HepG2 (cell line): ENCODE data around the gene DCHS2. TPM values are rescaled to one million over a fixed set of nuclear protein-coding genes. Genes with fewer than 3 reads are reported as not detected.

ENCODE experiments used
- ATAC-seq: fragments of 200-7000 bp; cut with Tn5 transposase; 3 replicates; pipeline ENCODE4 v1.9.1; 2020; ENCODE audit warnings: mild to moderate bottlenecking, moderate library complexity
- BruUV-seq: library from RNA; stranded (reverse); fragments of 400-500 nt; replicated peaks from 2 replicates; lab custom pipeline; 2021; lab: Mats Ljungman, UMichigan
- CTCF ChIA-PET: fragments of 300-600 bp; formaldehyde crosslinking; extraction: SDS; loops from one replicate; lab custom pipeline; 2021; ENCODE audit warnings: low total read pairs, inconsistent platforms, low intra/inter-chr PET ratio; lab: Yijun Ruan, JAX
- POLR2A ChIA-PET: fragments of 350-600 bp; sonication (Branson Sonifier 250); formaldehyde crosslinking; loops from one replicate; lab custom pipeline; 2020; ENCODE audit warnings: antibody characterized with exemption, inconsistent platforms; lab: Yijun Ruan, JAX
- DNase-seq: peaks from one replicate; pipeline ENCODE4 v3.0.0-alpha.2; 2015; ENCODE audit warnings: low spot score
- FAIRE-seq: peaks from 3 replicates; lab custom pipeline; 2011; peaks lifted over from hg19 to GRCh38; lab: Jason Lieb, UNC
- H2AFZ ChIP-seq: one replicate; pipeline ENCODE4 v1.6.1; 2011; ENCODE audit warnings: low read length, inconsistent platforms
- H3K27ac ChIP-seq: fragments of 300-600 bp; 3 replicates; pipeline ENCODE4 v1.8.0; 2011; ENCODE audit warnings: mixed run types, mild to moderate bottlenecking, mixed read lengths, low read length, inconsistent platforms; ENCODE audit not compliant: insufficient read depth; ENCODE audit errors: extremely low read length
- H3K27me3 ChIP-seq, 2 experiments: fragments of 200-600 bp in 1 of 2; 2 replicates in 1 of 2; 3 replicates in 1 of 2; pipeline versions ENCODE4 v1.6.0 to v1.8.0; 2011; ENCODE audit warnings: low read length in 2 of 2, mild to moderate bottlenecking in 2 of 2, moderate library complexity in 2 of 2, inconsistent platforms in 1 of 2; ENCODE audit not compliant: insufficient read depth in 2 of 2, control insufficient read depth in 1 of 2
- H3K36me3 ChIP-seq, 2 experiments: fragments of 200-600 bp in 1 of 2; replicated peaks in 1 of 2; 2 replicates in 1 of 2; 3 replicates in 1 of 2; pipeline versions ENCODE4 v1.5.1 to v1.8.0; 2011; ENCODE audit warnings: low read length in 2 of 2, inconsistent platforms in 1 of 2; ENCODE audit not compliant: insufficient read depth in 2 of 2, control insufficient read depth in 1 of 2
- H3K4me1 ChIP-seq: 2 replicates; pipeline ENCODE4 v1.5.1; 2012; ENCODE audit warnings: low read length, inconsistent platforms; ENCODE audit not compliant: insufficient read depth
- H3K4me2 ChIP-seq: 2 replicates; pipeline ENCODE4 v1.6.0; 2011; ENCODE audit warnings: low read depth, low read length, inconsistent platforms
- H3K4me3 ChIP-seq, 3 experiments: fragments of 200-600 bp in 1 of 3; sonication (generic), shearing (Covaris generic) in 1 of 3; replicated peaks in 1 of 3; 2 replicates each; pipeline ENCODE4 v1.5.1; 2011 to 2016; ENCODE audit warnings: low read length in 3 of 3, inconsistent platforms in 2 of 3, low read depth in 2 of 3, mild to moderate bottlenecking in 2 of 3, control low read depth in 1 of 3, mixed read lengths in 1 of 3; ENCODE audit not compliant: insufficient read depth in 1 of 3
- H3K79me2 ChIP-seq: one replicate; pipeline ENCODE4 v1.6.1; 2011; ENCODE audit warnings: low read length, inconsistent platforms; ENCODE audit not compliant: insufficient read depth
- H3K9ac ChIP-seq: 2 replicates; pipeline ENCODE4 v1.6.0; 2011; ENCODE audit warnings: mild to moderate bottlenecking, low read depth, low read length, inconsistent platforms; ENCODE audit not compliant: insufficient read depth
- H3K9me3 ChIP-seq: 2 replicates; pipeline ENCODE4 v1.5.1; 2012; ENCODE audit warnings: mild to moderate bottlenecking, low read length
- H4K20me1 ChIP-seq: 2 replicates; pipeline ENCODE4 v1.6.0; 2011; ENCODE audit warnings: inconsistent platforms, mild to moderate bottlenecking, low read length, moderate library complexity; ENCODE audit not compliant: insufficient read depth
- CREB1 ChIP-seq, 2 experiments: fragments of 450-650 bp in 1 of 2; IDR thresholded peaks; 2 replicates each; pipeline ENCODE4 v1.6.1; 2016 to 2017; ENCODE audit warnings: control low read depth in 1 of 2, mild to moderate bottlenecking in 1 of 2, missing compliant biosample characterization in 1 of 2, missing genetic modification characterization in 1 of 2
- GTF3A ChIP-seq: sonication (generic); formaldehyde crosslinking; conservative IDR thresholded peaks from 2 replicates; pipeline ENCODE4 v1.4.0; 2020; ENCODE audit warnings: mild to moderate bottlenecking, missing genetic modification reagents
- REPIN1 ChIP-seq: sonication (generic); formaldehyde crosslinking; IDR thresholded peaks from 2 replicates; pipeline ENCODE4 v1.8.0; 2022; ENCODE audit warnings: missing genetic modification reagents, low read depth, mild to moderate bottlenecking, borderline replicate concordance
- ZFP36 ChIP-seq: fragments of 150-350 bp; IDR thresholded peaks from 2 replicates; pipeline ENCODE4 v1.6.1; 2018; ENCODE audit warnings: borderline replicate concordance, low read length, low read depth; ENCODE audit not compliant: partially characterized antibody
- ZFP36L1 ChIP-seq: sonication (generic); formaldehyde crosslinking; IDR thresholded peaks from 2 replicates; pipeline ENCODE4 v1.8.0; 2022; ENCODE audit warnings: mild to moderate bottlenecking, missing genetic modification reagents, moderate library complexity
- ZNF136 ChIP-seq: sonication (generic); formaldehyde crosslinking; IDR thresholded peaks from 2 replicates; pipeline ENCODE4 v1.8.1; 2022; ENCODE audit warnings: low read depth, mild to moderate bottlenecking, moderate library complexity, missing genetic modification reagents
- ZNF292 ChIP-seq: sonication (generic); formaldehyde crosslinking; IDR thresholded peaks from 2 replicates; pipeline ENCODE4 v1.8.1; 2022; ENCODE audit warnings: mild to moderate bottlenecking, low read depth, missing genetic modification reagents, borderline replicate concordance
- ZNF644 ChIP-seq: IDR thresholded peaks from 2 replicates; pipeline ENCODE4 v1.6.1; 2016; ENCODE audit warnings: low read depth
- in situ Hi-C: cut with HindIII; loops from 2 replicates; pipeline ENCODE4 v1.10.0; 2017; ENCODE audit warnings: low pct_unique_long_range_greater_than_20kb; ENCODE audit not compliant: extremely low pct_ligation_motif_present
- intact Hi-C: fragments of 100-400 bp; cut with micrococcal nuclease; formaldehyde crosslinking; loops from one replicate; pipeline ENCODE4 v1.10.0; 2022; ENCODE audit not compliant: unreplicated experiment
- polyA plus RNA-seq, 8 experiments: library from polyadenylated mRNA; depleted of rRNA in 3 of 8; stranded (reverse) in 7 of 8; unstranded in 1 of 8; fragments of >200 nt; fragmentation: Illumina TruSeq in 4 of 8; extraction: Trizol in 4 of 8; gene quantifications; 2 replicates each; pipeline versions ENCODE4 v1.2.1 to v1.2.3, GENCODE V29; 2011 to 2016; ENCODE audit warnings: low read depth in 4 of 8, missing spikeins in 1 of 8, mixed read lengths in 1 of 8; ENCODE audit not compliant: insufficient read depth in 1 of 8
- total RNA-seq, 5 experiments: library from RNA; depleted of rRNA; stranded (reverse); fragments of >200 nt; fragmentation: Illumina TruSeq; extraction: Trizol; gene quantifications; 2 replicates each; pipeline ENCODE4 v1.2.3, GENCODE V29; 2016; ENCODE audit warnings: low read depth in 1 of 5
- TF ChIP-seq, protein P1 (sequence below): sonication (generic); formaldehyde crosslinking; IDR thresholded peaks from 2 replicates; pipeline ENCODE4 v1.4.0; 2020; ENCODE audit warnings: missing genetic modification reagents, borderline replicate concordance
- TF ChIP-seq, protein P2 (sequence below): sonication (generic); formaldehyde crosslinking; IDR thresholded peaks from 2 replicates; pipeline ENCODE4 v1.4.0; 2020; ENCODE audit warnings: mild to moderate bottlenecking, low read depth, missing genetic modification reagents
- TF ChIP-seq, protein P3 (sequence below): sonication (generic); formaldehyde crosslinking; IDR thresholded peaks from 2 replicates; pipeline ENCODE4 v1.5.0; 2020; ENCODE audit warnings: mild to moderate bottlenecking, missing genetic modification reagents, borderline replicate concordance
- TF ChIP-seq, protein P4 (sequence below): sonication (generic); formaldehyde crosslinking; IDR thresholded peaks from 2 replicates; pipeline ENCODE4 v1.5.0; 2020; ENCODE audit warnings: missing genetic modification reagents
- TF ChIP-seq, protein P5 (sequence below): sonication (generic); formaldehyde crosslinking; IDR thresholded peaks from 2 replicates; pipeline ENCODE4 v1.9.0; 2022; ENCODE audit warnings: low read depth, missing genetic modification reagents

Gene DCHS2
- total and polyA plus RNA-seq, 2 of the 13 experiments (the other 11 are each of a cell fraction or from before 2014, with no cell fraction given): 0.03 TPM; not detected in 1

DNA sequence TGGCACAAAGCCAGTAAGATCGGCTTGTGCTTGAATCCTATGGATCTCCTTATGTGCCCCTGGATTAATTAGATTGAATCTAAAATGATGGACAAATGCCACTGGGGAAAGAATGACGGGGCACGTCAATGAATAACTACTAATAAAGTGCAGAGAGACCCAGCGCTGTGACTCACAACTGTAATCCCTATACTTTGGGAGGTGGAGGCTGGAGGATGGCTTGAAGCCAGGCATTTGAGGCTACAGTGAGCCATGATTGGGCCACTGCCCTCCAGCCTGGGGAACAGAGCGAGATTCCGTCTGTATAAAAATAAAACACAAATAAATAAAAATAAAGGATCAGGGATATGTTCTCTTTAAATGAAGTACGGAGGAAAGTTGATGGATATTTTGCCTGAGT is 179.4 kb downstream of the DCHS2 start (continued):
- TF ChIP-seq, protein P1, sequence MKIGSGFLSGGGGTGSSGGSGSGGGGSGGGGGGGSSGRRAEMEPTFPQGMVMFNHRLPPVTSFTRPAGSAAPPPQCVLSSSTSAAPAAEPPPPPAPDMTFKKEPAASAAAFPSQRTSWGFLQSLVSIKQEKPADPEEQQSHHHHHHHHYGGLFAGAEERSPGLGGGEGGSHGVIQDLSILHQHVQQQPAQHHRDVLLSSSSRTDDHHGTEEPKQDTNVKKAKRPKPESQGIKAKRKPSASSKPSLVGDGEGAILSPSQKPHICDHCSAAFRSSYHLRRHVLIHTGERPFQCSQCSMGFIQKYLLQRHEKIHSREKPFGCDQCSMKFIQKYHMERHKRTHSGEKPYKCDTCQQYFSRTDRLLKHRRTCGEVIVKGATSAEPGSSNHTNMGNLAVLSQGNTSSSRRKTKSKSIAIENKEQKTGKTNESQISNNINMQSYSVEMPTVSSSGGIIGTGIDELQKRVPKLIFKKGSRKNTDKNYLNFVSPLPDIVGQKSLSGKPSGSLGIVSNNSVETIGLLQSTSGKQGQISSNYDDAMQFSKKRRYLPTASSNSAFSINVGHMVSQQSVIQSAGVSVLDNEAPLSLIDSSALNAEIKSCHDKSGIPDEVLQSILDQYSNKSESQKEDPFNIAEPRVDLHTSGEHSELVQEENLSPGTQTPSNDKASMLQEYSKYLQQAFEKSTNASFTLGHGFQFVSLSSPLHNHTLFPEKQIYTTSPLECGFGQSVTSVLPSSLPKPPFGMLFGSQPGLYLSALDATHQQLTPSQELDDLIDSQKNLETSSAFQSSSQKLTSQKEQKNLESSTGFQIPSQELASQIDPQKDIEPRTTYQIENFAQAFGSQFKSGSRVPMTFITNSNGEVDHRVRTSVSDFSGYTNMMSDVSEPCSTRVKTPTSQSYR (CRISPR knock-in tag): no peak
- TF ChIP-seq ZFP36 (no peak), ZNF292 (CRISPR knock-in tag) (no peak), ZFP36L1 (CRISPR knock-in tag) (no peak), ZNF136 (no peak), REPIN1 (CRISPR knock-in tag) (no peak), GTF3A (CRISPR knock-in tag) (no peak)
- TF ChIP-seq, protein P2, sequence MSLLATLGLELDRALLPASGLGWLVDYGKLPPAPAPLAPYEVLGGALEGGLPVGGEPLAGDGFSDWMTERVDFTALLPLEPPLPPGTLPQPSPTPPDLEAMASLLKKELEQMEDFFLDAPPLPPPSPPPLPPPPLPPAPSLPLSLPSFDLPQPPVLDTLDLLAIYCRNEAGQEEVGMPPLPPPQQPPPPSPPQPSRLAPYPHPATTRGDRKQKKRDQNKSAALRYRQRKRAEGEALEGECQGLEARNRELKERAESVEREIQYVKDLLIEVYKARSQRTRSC (CRISPR knock-in tag): no peak

DNA sequence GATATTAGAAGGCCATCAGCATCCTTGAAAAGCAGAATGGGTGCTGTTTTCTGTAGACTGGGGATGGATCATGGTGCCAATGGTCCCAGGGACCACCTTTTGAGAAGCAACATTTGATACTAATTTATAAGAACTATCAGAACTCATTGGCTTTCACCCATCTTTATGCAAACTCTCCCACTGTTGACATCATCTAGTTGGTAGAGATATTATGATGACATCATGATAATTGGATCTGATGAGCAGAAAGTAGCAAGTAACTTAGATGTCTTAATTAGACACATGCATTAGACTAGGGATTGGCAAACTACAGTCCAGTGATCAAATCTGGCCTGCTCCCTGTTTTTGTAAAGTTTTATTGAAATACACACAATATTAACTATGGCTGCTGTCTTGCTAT is 181.0 kb downstream of the DCHS2 start:
- Histone ChIP-seq H3K27ac (no peak overlapping the region), H3K36me3 (no peaks in the 10 kb centered on the region), H2AFZ (no peak overlapping the region), H3K79me2 (no peaks in the 10 kb centered on the region), H3K4me3 (no peak overlapping the region), H3K4me1 (no peaks in the 10 kb centered on the region), H4K20me1 (no peaks in the 10 kb centered on the region), H3K9ac (no peak overlapping the region), H3K27me3 (no peaks in the 10 kb centered on the region), H3K9me3 (no peaks in the 10 kb centered on the region), H3K4me2 (no peak overlapping the region)
- ATAC-seq (no peak), DNase-seq (no peak), FAIRE-seq (no peak)
- BruUV-seq: no TSS peak
- in situ Hi-C loops (no loop called here), intact Hi-C loops (loop anchor here (10.0 kb wide), 1 partner anchor 526 kb away; the partner anchor contains the start of gene SFRP2)
- CTCF ChIA-PET: no interaction called here
- POLR2A ChIA-PET: no interaction called here
- TF ChIP-seq ZNF644: no peak
- peak; percentile 44; the same call in 1 of the 2 replicates for TF ChIP-seq CREB1 (IDR thresholded peaks at IDR 0.05)
- no peak for TF ChIP-seq CREB1 (CRISPR knock-in tag; IDR thresholded peaks at IDR 0.05)
- TF ChIP-seq, protein P3, sequence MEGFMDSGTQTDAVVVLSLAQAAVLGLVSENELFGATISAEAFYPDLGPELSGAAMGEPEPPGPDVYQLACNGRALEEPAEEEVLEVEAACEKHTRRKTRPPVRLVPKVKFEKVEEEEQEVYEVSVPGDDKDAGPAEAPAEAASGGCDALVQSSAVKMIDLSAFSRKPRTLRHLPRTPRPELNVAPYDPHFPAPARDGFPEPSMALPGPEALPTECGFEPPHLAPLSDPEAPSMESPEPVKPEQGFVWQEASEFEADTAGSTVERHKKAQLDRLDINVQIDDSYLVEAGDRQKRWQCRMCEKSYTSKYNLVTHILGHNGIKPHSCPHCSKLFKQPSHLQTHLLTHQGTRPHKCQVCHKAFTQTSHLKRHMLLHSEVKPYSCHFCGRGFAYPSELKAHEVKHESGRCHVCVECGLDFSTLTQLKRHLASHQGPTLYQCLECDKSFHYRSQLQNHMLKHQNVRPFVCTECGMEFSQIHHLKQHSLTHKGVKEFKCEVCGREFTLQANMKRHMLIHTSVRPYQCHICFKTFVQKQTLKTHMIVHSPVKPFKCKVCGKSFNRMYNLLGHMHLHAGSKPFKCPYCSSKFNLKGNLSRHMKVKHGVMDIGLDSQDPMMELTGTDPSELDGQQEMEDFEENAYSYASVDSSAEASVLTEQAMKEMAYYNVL (CRISPR knock-in tag): no peak
- TF ChIP-seq, protein P4, sequence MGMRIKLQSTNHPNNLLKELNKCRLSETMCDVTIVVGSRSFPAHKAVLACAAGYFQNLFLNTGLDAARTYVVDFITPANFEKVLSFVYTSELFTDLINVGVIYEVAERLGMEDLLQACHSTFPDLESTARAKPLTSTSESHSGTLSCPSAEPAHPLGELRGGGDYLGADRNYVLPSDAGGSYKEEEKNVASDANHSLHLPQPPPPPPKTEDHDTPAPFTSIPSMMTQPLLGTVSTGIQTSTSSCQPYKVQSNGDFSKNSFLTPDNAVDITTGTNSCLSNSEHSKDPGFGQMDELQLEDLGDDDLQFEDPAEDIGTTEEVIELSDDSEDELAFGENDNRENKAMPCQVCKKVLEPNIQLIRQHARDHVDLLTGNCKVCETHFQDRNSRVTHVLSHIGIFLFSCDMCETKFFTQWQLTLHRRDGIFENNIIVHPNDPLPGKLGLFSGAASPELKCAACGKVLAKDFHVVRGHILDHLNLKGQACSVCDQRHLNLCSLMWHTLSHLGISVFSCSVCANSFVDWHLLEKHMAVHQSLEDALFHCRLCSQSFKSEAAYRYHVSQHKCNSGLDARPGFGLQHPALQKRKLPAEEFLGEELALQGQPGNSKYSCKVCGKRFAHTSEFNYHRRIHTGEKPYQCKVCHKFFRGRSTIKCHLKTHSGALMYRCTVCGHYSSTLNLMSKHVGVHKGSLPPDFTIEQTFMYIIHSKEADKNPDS: no peak
- TF ChIP-seq, protein P5, sequence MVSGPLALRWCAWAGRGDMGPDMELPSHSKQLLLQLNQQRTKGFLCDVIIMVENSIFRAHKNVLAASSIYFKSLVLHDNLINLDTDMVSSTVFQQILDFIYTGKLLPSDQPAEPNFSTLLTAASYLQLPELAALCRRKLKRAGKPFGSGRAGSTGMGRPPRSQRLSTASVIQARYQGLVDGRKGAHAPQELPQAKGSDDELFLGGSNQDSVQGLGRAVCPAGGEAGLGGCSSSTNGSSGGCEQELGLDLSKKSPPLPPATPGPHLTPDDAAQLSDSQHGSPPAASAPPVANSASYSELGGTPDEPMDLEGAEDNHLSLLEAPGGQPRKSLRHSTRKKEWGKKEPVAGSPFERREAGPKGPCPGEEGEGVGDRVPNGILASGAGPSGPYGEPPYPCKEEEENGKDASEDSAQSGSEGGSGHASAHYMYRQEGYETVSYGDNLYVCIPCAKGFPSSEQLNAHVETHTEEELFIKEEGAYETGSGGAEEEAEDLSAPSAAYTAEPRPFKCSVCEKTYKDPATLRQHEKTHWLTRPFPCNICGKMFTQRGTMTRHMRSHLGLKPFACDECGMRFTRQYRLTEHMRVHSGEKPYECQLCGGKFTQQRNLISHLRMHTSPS: no peak
